GM12878 (cell line): ENCODE data around the gene EFCAB8. TPM values are rescaled to one million over a fixed set of nuclear protein-coding genes. Genes with fewer than 3 reads are reported as not detected.
"Not testable (repeated sequence)": the region's sequence is repeated elsewhere in the genome, so short reads cannot be mapped to it uniquely, and the experiment has no call there.

Experiments used
- ATAC-seq: fragments of 200-7000 bp; cut with Tn5 transposase; 3 replicates; pipeline ENCODE4 v1.9.1; 2020; ENCODE audit warnings: mild to moderate bottlenecking, moderate library complexity
- BruUV-seq: library from RNA; stranded (reverse); fragments of 400-500 nt; replicated peaks from 2 replicates; lab custom pipeline; 2021; lab: Mats Ljungman, UMichigan
- CTCF ChIA-PET: fragments of 300-600 bp; sonication (Branson Sonifier 250); formaldehyde crosslinking; extraction: SDS; loops from one replicate; lab custom pipeline; 2021; ENCODE audit warnings: inconsistent platforms; lab: Yijun Ruan, JAX
- POLR2A ChIA-PET: fragments of 350-600 bp; formaldehyde crosslinking; extraction: SDS; loops from one replicate; lab custom pipeline; 2021; ENCODE audit warnings: inconsistent platforms; lab: Charles Lee
- RAD21 ChIA-PET: fragments of 300-600 bp; sonication (Branson Sonifier 250); formaldehyde crosslinking; loops from one replicate; lab custom pipeline; 2023; ENCODE audit warnings: antibody characterized with exemption; ENCODE audit not compliant: unreplicated experiment; lab: Charles Lee
- SMC1A ChIA-PET: fragments of 300-600 bp; sonication (Branson Sonifier 250); formaldehyde crosslinking; loops from one replicate; lab custom pipeline; 2023; ENCODE audit not compliant: unreplicated experiment, uncharacterized antibody; lab: Charles Lee
- DNase-seq: peaks from one replicate; pipeline ENCODE4 v3.0.0-alpha.2; 2011; ENCODE audit warnings: low read depth, low spot score
- FAIRE-seq: peaks from 3 replicates; lab custom pipeline; 2011; peaks lifted over from hg19 to GRCh38; lab: Jason Lieb, UNC
- H2AFZ ChIP-seq: 2 replicates; pipeline ENCODE4 v1.6.0; 2011; ENCODE audit warnings: low read depth, low read length, control low read depth; ENCODE audit not compliant: control insufficient read depth
- H3K27ac ChIP-seq: 2 replicates; pipeline ENCODE4 v1.5.1; 2011; ENCODE audit warnings: control low read depth; ENCODE audit not compliant: control insufficient read depth, insufficient read depth
- H3K27me3 ChIP-seq, 2 experiments: replicated peaks in 1 of 2; 2 replicates each; pipeline versions ENCODE4 v1.6.0 to v1.6.1; 2011; ENCODE audit warnings: low read length in 1 of 2; ENCODE audit not compliant: control insufficient read depth in 2 of 2, insufficient read depth in 2 of 2
- H3K36me3 ChIP-seq, 2 experiments: 2 replicates each; pipeline ENCODE4 v1.5.1; 2011; ENCODE audit warnings: low read length in 1 of 2; ENCODE audit not compliant: control insufficient read depth in 2 of 2, insufficient read depth in 2 of 2
- H3K4me1 ChIP-seq: 2 replicates; pipeline ENCODE4 v1.6.1; 2011; ENCODE audit warnings: mild to moderate bottlenecking, low read length, moderate library complexity, mixed read lengths; ENCODE audit not compliant: control insufficient read depth, insufficient read depth
- H3K4me2 ChIP-seq: 2 replicates; pipeline ENCODE4 v1.6.0; 2011; ENCODE audit warnings: control low read depth; ENCODE audit not compliant: control insufficient read depth, insufficient read depth
- H3K4me3 ChIP-seq: fragments of 200-600 bp; sonication (generic); 2 replicates; pipeline ENCODE4 v1.5.1; 2016
- H3K79me2 ChIP-seq: 2 replicates; pipeline ENCODE4 v1.6.0; 2011; ENCODE audit warnings: low read length; ENCODE audit not compliant: control insufficient read depth, insufficient read depth
- H3K9ac ChIP-seq: 2 replicates; pipeline ENCODE4 v1.8.0; 2011; ENCODE audit warnings: low read length, control low read depth, mixed read lengths; ENCODE audit not compliant: control insufficient read depth, insufficient read depth
- H3K9me3 ChIP-seq: replicated peaks from 3 replicates; pipeline ENCODE4 v1.5.1; 2011; ENCODE audit warnings: mild to moderate bottlenecking, low read length; ENCODE audit not compliant: control insufficient read depth, insufficient read depth
- H4K20me1 ChIP-seq: 2 replicates; pipeline ENCODE4 v1.6.0; 2011; ENCODE audit not compliant: control insufficient read depth, insufficient read depth
- ASH2L ChIP-seq: fragments of 300-600, 200-600 bp; sonication (generic); IDR thresholded peaks from 2 replicates; pipeline ENCODE4 v1.6.1; 2017; ENCODE audit warnings: low read depth, mild to moderate bottlenecking, borderline replicate concordance
- ATF7 ChIP-seq: fragments of 450-650 bp; IDR thresholded peaks from 2 replicates; pipeline ENCODE4 v1.6.1; 2016; ENCODE audit warnings: low read depth, mild to moderate bottlenecking
- CEBPB ChIP-seq, 2 experiments: fragments of 150-350 bp in 1 of 2; IDR thresholded peaks; 2 replicates each; pipeline ENCODE4 v1.6.1; 2012 to 2014; ENCODE audit warnings: low read depth in 2 of 2, low read length in 2 of 2, borderline replicate concordance in 1 of 2, inconsistent platforms in 1 of 2
- EZH2 ChIP-seq: IDR thresholded peaks from 2 replicates; pipeline ENCODE4 v1.6.1; 2012; ENCODE audit warnings: low read depth, mild to moderate bottlenecking, control low read depth, inconsistent platforms, low read length, borderline replicate concordance; ENCODE audit not compliant: control insufficient read depth
- FOXM1 ChIP-seq: IDR thresholded peaks from 2 replicates; pipeline ENCODE4 v1.6.1; 2012; ENCODE audit warnings: low read depth, mild to moderate bottlenecking, inconsistent platforms, low read length, moderate library complexity
- NFXL1 ChIP-seq: fragments of 450-650 bp; IDR thresholded peaks from 2 replicates; pipeline ENCODE4 v1.6.1; 2017; ENCODE audit warnings: antibody characterized with exemption, mild to moderate bottlenecking, borderline replicate concordance
- NRF1 ChIP-seq: conservative IDR thresholded peaks from 2 replicates; pipeline ENCODE4 v1.6.1; 2011; ENCODE audit warnings: mild to moderate bottlenecking, low read depth, low read length, improper control_type of control experiment
- POLR2A ChIP-seq: IDR thresholded peaks from 2 replicates; pipeline ENCODE4 v1.6.1; 2011; ENCODE audit warnings: low read depth, mild to moderate bottlenecking, low read length
- SMC3 ChIP-seq: IDR thresholded peaks from 2 replicates; pipeline ENCODE4 v1.6.1; 2011; ENCODE audit warnings: low read length, improper control_type of control experiment, borderline replicate concordance
- TCF3 ChIP-seq: IDR thresholded peaks from 2 replicates; pipeline ENCODE4 v1.6.1; 2012; ENCODE audit warnings: low read depth, mild to moderate bottlenecking, low read length, borderline replicate concordance; ENCODE audit not compliant: insufficient read depth
- ZBED1 ChIP-seq: IDR thresholded peaks from 2 replicates; pipeline ENCODE4 v1.6.1; 2016; ENCODE audit warnings: borderline replicate concordance
- ZSCAN29 ChIP-seq: fragments of 450-650 bp; IDR thresholded peaks from 2 replicates; pipeline ENCODE4 v1.6.1; 2017; ENCODE audit warnings: mild to moderate bottlenecking, moderate library complexity
- WGBS: methylation state at CpG from one replicate; pipeline ENCODE4 v1.1.6; 2016; ENCODE audit warnings: low lambda C conversion rate; ENCODE audit not compliant: insufficient replicate concordance, insufficient coverage; ENCODE audit errors: missing lambda C conversion rate; 5-methylcytosine and 5-hydroxymethylcytosine counted together
- in situ Hi-C: fragments of 300-500 bp; cut with MboI; formaldehyde crosslinking; loops from 9 replicates; pipeline ENCODE4 v1.14.3; 2018; ENCODE audit warnings: mixed read lengths
- intact Hi-C: fragments of 100-400 bp; cut with micrococcal nuclease; formaldehyde crosslinking; loops from one replicate; pipeline ENCODE4 v1.14.2; 2022; ENCODE audit not compliant: unreplicated experiment
- polyA plus RNA-seq, 11 experiments: library from polyadenylated mRNA; depleted of rRNA in 4 of 11; unstranded in 6 of 11; stranded (reverse) in 5 of 11; fragments of >200 nt; fragmentation: Nextera tagmentation in 4 of 11; fragmentation: Illumina TruSeq in 1 of 11; extraction: Ambion mirVana in 4 of 11; extraction: Trizol in 1 of 11; gene quantifications; 1 replicate in 1 of 11; 2 replicates in 10 of 11; pipeline versions ENCODE4 v1.2.1 to v1.2.3, GENCODE V29; 2011 to 2016; ENCODE audit warnings: inconsistent platforms in 2 of 11, missing spikeins in 2 of 11, low read depth in 1 of 11
- total RNA-seq, 4 experiments: library from RNA; depleted of rRNA in 3 of 4; stranded (reverse); fragments of >200 nt in 3 of 4; fragmentation: Illumina TruSeq in 1 of 4; extraction: Trizol in 1 of 4; gene quantifications; 2 replicates each; pipeline versions ENCODE4 v1.2.1 to v1.2.3, GENCODE V29; 2013 to 2021
- TF ChIP-seq, protein P1 (sequence below): fragments of 450-650 bp; IDR thresholded peaks from 2 replicates; pipeline ENCODE4 v1.6.1; 2016; ENCODE audit warnings: mild to moderate bottlenecking, moderate library complexity, borderline replicate concordance

Gene EFCAB8
- total and polyA plus RNA-seq, 10 of the 15 experiments (the other 5 are each of a cell fraction or from before 2014, with no cell fraction given), result 0.04 to 0.18 (median 0.06) TPM; not detected in 4

DNA sequence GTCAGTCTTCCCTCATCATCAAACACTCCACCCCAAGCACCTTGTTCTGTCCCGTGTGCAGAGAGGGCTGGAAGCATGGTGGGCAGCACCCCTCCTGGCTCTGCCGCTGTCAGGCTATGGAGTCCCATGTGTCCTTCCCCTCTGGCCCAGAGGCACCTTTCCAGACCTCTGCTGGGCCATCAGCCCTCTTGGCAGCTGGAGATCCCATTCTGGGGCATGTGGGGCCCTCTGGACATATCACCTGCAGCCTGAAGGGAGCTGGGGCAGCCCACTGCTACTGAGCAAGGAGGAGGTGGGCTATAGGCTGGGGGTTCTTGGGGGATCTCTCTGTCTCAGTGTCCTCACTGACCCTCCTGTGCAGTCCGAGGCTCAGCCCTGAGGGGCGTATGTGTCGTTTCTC is 103.3 kb downstream of the EFCAB8 start:
- in situ Hi-C loops, result no loop called here
- H4K20me1 ChIP-seq, result no peaks in the 10 kb centered on the region
- ATAC-seq (no peak), FAIRE-seq (no peak), DNase-seq (no peak)
- H2AFZ ChIP-seq, result no peak overlapping the region
- SMC1A ChIA-PET, result no interaction called here
- RAD21 ChIA-PET, result no interaction called here
- CTCF ChIA-PET, result interaction anchor here (1.0 kb wide), 1 partner anchor 17 kb away, joined by 3 read pairs; no protein-coding TSS in a partner anchor
- WGBS, result 59% methylated on average over 5 of the region's 5 CpGs
- no peak overlapping the region for H3K27ac ChIP-seq
- H3K9ac ChIP-seq, result no peak overlapping the region
- H3K36me3 ChIP-seq, result no peaks in the 10 kb centered on the region
- POLR2A ChIA-PET, result no interaction called here
- peaks cover 4% of the 10 kb centered on the region for H3K4me1 ChIP-seq
- H3K4me3 ChIP-seq, result no peak overlapping the region
- no peaks in the 10 kb centered on the region; the same call in 2 of the 3 replicates for H3K9me3 ChIP-seq
- TF ChIP-seq EZH2 (no peak), NRF1 (no peak), TCF3 (no peak), CEBPB (IDR thresholded peaks at IDR 0.05; ENCODE audit: borderline replicate concordance in 1 of 2, low read depth in 2 of 2, low read length in 2 of 2) (no peak), ZSCAN29 (no peak), FOXM1 (no peak), SMC3 (no peak), ASH2L (no peak), POLR2A (no peak), NFXL1 (no peak), ZBED1 (no peak), ATF7 (no peak)
- TF ChIP-seq, protein P1, sequence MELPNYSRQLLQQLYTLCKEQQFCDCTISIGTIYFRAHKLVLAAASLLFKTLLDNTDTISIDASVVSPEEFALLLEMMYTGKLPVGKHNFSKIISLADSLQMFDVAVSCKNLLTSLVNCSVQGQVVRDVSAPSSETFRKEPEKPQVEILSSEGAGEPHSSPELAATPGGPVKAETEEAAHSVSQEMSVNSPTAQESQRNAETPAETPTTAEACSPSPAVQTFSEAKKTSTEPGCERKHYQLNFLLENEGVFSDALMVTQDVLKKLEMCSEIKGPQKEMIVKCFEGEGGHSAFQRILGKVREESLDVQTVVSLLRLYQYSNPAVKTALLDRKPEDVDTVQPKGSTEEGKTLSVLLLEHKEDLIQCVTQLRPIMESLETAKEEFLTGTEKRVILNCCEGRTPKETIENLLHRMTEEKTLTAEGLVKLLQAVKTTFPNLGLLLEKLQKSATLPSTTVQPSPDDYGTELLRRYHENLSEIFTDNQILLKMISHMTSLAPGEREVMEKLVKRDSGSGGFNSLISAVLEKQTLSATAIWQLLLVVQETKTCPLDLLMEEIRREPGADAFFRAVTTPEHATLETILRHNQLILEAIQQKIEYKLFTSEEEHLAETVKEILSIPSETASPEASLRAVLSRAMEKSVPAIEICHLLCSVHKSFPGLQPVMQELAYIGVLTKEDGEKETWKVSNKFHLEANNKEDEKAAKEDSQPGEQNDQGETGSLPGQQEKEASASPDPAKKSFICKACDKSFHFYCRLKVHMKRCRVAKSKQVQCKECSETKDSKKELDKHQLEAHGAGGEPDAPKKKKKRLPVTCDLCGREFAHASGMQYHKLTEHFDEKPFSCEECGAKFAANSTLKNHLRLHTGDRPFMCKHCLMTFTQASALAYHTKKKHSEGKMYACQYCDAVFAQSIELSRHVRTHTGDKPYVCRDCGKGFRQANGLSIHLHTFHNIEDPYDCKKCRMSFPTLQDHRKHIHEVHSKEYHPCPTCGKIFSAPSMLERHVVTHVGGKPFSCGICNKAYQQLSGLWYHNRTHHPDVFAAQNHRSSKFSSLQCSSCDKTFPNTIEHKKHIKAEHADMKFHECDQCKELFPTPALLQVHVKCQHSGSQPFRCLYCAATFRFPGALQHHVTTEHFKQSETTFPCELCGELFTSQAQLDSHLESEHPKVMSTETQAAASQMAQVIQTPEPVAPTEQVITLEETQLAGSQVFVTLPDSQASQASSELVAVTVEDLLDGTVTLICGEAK, result no peak
- no peaks in the 10 kb centered on the region for H3K27me3 ChIP-seq
- no TSS peak for BruUV-seq
- intact Hi-C loops, result no loop called here
- no peak overlapping the region for H3K4me2 ChIP-seq
- no peaks in the 10 kb centered on the region for H3K79me2 ChIP-seq

DNA sequence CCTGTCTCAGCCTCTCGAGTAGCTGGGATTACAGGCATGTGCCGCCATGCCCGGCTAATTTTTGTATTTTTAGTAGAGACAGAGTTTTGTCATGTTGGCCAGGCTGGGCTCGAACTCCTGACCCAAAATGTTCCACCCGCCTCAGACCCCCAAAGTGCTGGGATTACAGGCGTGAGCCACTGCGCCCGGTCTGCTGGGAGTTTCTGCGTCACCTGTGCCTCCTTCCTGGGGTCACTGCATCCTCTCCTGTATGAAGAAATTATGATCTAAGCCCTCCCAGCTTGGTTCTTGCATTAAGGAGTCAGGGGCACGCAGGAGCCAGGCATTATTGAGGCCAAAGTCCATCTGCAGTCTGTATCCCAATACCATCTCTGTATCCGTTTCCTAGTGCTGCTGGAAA is 103.9 kb downstream of the EFCAB8 start:
- WGBS, result 74% methylated on average over 11 of the region's 11 CpGs
- FAIRE-seq, intact Hi-C loops, H3K27me3 ChIP-seq, POLR2A ChIA-PET, H3K79me2 ChIP-seq, H3K9ac ChIP-seq, H3K36me3 ChIP-seq, H2AFZ ChIP-seq, H4K20me1 ChIP-seq, H3K4me1 ChIP-seq, BruUV-seq, H3K9me3 ChIP-seq, in situ Hi-C loops, RAD21 ChIA-PET, SMC1A ChIA-PET, DNase-seq, ATAC-seq, H3K27ac ChIP-seq, H3K4me2 ChIP-seq, H3K4me3 ChIP-seq: not testable (repeated sequence)
- CTCF ChIA-PET, result interaction anchor here (1.0 kb wide), 1 partner anchor 18 kb away, joined by 3 read pairs; no protein-coding TSS in a partner anchor
